ENCODE results near the gene SMIM15. TPM values are rescaled to one million over a fixed set of nuclear protein-coding genes. Genes with fewer than 3 reads are reported as not detected.
"Not testable (repeated sequence)": the region's sequence is repeated elsewhere in the genome, so short reads cannot be mapped to it uniquely, and the experiment has no call there.

Gene SMIM15
- total and polyA plus RNA-seq, 2 donors (not counting 1 experiment from before 2014, with no cell fraction given) = 5.7 to 29.8 TPM

GRCh38 chr5:61200582-61201155, 38.4 kb upstream of the SMIM15 start:
- Histone ChIP-seq H3K9ac (ENCODE audit: low read length) (no peak overlapping the region), H2AFZ (ENCODE audit: insufficient read depth, low read depth, low read length, poor library complexity, severe bottlenecking) (no peak overlapping the region), H3K36me3 (replicated peaks in 1 of 2; ENCODE audit: control extremely low read depth in 1 of 2, control insufficient read depth in 1 of 2, extremely low read depth in 1 of 2, insufficient read depth in 2 of 2, low read length in 1 of 2) (no peaks in the 10 kb centered on the region), H3K79me2 (ENCODE audit: control insufficient read depth, insufficient read depth, low read length) (no peaks in the 10 kb centered on the region), H3K27me3 (replicated peaks in 1 of 4; ENCODE audit: control extremely low read depth in 1 of 4, control insufficient read depth in 3 of 4, insufficient read depth in 4 of 4, low read length in 3 of 4) (peaks cover 0 to 6% (median 2%) of the 10 kb centered on the region in 4 experiments), H3K27ac (ENCODE audit: low read length in 2 of 2) (no peak overlapping the region), H3K4me2 (replicated peaks; ENCODE audit: low read depth, low read length, poor library complexity, severe bottlenecking) (no peak overlapping the region), H4K20me1 (ENCODE audit: control insufficient read depth, insufficient read depth, low read length, poor library complexity, severe bottlenecking) (no peaks in the 10 kb centered on the region), H3K4me3 (ENCODE audit: control extremely low read depth in 1 of 5, extremely low read depth in 1 of 5, insufficient read depth in 1 of 5, low read depth in 2 of 5, low read length in 4 of 5) (no peak overlapping the region), H3K9me3 (ENCODE audit: control extremely low read depth in 1 of 3, control insufficient read depth in 2 of 3, insufficient read depth in 1 of 3, low read length in 2 of 3) (peaks cover 0 to 9% (median 0%) of the 10 kb centered on the region in 3 donors), H3K4me1 (ENCODE audit: control insufficient read depth in 2 of 2, insufficient read depth in 2 of 2, low read length in 2 of 2) (no peaks in the 10 kb centered on the region)
- Mint-ChIP-seq H3K27ac (no peak overlapping the region), H3K4me1 (no peaks in the 10 kb centered on the region), H3K4me3 (no peak overlapping the region), H3K27me3 (peaks cover 32% of the 10 kb centered on the region), H3K9me3 (ENCODE audit: insufficient read depth) (peaks cover 8% of the 10 kb centered on the region)
- ChIA-PET POLR2A (no interaction called here), CTCF (interaction anchor here (1.1 kb wide), 1 partner anchor 458 kb away, joined by 3 read pairs; no protein-coding TSS in a partner anchor)
- ATAC-seq (ENCODE audit: low read depth) (no peak), DNase-seq (no peak)
- WGBS (ENCODE audit: insufficient coverage) = 86% methylated on average over 8 of the region's 8 CpGs
- TF ChIP-seq CTCF (IDR thresholded peaks at IDR 0.05) (no peak), EZH2 (IDR thresholded peaks at IDR 0.05; ENCODE audit: borderline replicate concordance, insufficient read depth, low read depth, low read length, poor library complexity, severe bottlenecking) (no peak)
- intact Hi-C loops (cut with micrococcal nuclease) = no loop called here

- Histone ChIP-seq H3K9ac (ENCODE audit: low read length) (no peak overlapping the region), H3K27ac (ENCODE audit: low read length in 2 of 2) (no peak overlapping the region), H3K4me3 (ENCODE audit: control extremely low read depth in 1 of 5, extremely low read depth in 1 of 5, insufficient read depth in 1 of 5, low read depth in 2 of 5, low read length in 4 of 5) (no peak overlapping the region), H3K79me2 (ENCODE audit: control insufficient read depth, insufficient read depth, low read length) (no peaks in the 10 kb centered on the region), H3K4me2 (replicated peaks; ENCODE audit: low read depth, low read length, poor library complexity, severe bottlenecking) (no peak overlapping the region), H3K9me3 (ENCODE audit: control extremely low read depth in 1 of 3, control insufficient read depth in 2 of 3, insufficient read depth in 1 of 3, low read length in 2 of 3) (peaks cover 0 to 5% (median 0%) of the 10 kb centered on the region in 3 donors), H3K4me1 (ENCODE audit: control insufficient read depth in 2 of 2, insufficient read depth in 2 of 2, low read length in 2 of 2) (no peaks in the 10 kb centered on the region), H3K36me3 (replicated peaks in 1 of 2; ENCODE audit: control extremely low read depth in 1 of 2, control insufficient read depth in 1 of 2, extremely low read depth in 1 of 2, insufficient read depth in 2 of 2, low read length in 1 of 2) (no peaks in the 10 kb centered on the region), H3K27me3 (replicated peaks in 1 of 4; ENCODE audit: control extremely low read depth in 1 of 4, control insufficient read depth in 3 of 4, insufficient read depth in 4 of 4, low read length in 3 of 4) (peaks cover 0 to 6% (median 2%) of the 10 kb centered on the region in 4 experiments), H4K20me1 (ENCODE audit: control insufficient read depth, insufficient read depth, low read length, poor library complexity, severe bottlenecking) (no peaks in the 10 kb centered on the region), H2AFZ (ENCODE audit: insufficient read depth, low read depth, low read length, poor library complexity, severe bottlenecking) (no peak overlapping the region)
- no CpG with 5 or more reads among the region's 2 CpGs for WGBS (ENCODE audit: insufficient coverage)
- intact Hi-C loops (cut with micrococcal nuclease) = no loop called here
- Mint-ChIP-seq H3K27ac (no peak overlapping the region), H3K9me3 (ENCODE audit: insufficient read depth) (peaks cover 6% of the 10 kb centered on the region), H3K27me3 (peaks cover 33% of the 10 kb centered on the region), H3K4me1 (no peaks in the 10 kb centered on the region), H3K4me3 (no peak overlapping the region)
- DNase-seq (no peak), ATAC-seq (ENCODE audit: low read depth) (no peak)
- ChIA-PET CTCF (no interaction called here), POLR2A (no interaction called here)
- TF ChIP-seq CTCF (IDR thresholded peaks at IDR 0.05) (no peak), EZH2 (IDR thresholded peaks at IDR 0.05; ENCODE audit: borderline replicate concordance, insufficient read depth, low read depth, low read length, poor library complexity, severe bottlenecking) (no peak)
Measured at GRCh38 chr5:61198606-61199005, 36.3 kb upstream of the SMIM15 start.

GRCh38 chr5:61187826-61188225, 25.6 kb upstream of the SMIM15 start:
- Mint-ChIP-seq H3K27me3 (peaks cover 15% of the 10 kb centered on the region), H3K4me1 (peaks cover 11% of the 10 kb centered on the region)
- H3K27ac Mint-ChIP-seq; CTCF ChIA-PET; H3K4me3 Mint-ChIP-seq; H3K27ac ChIP-seq (ENCODE audit: low read length in 2 of 2); H3K36me3 ChIP-seq (replicated peaks in 1 of 2; ENCODE audit: control extremely low read depth in 1 of 2, control insufficient read depth in 1 of 2, extremely low read depth in 1 of 2, insufficient read depth in 2 of 2, low read length in 1 of 2); H3K9me3 Mint-ChIP-seq (ENCODE audit: insufficient read depth); H3K9ac ChIP-seq (ENCODE audit: low read length); POLR2A ChIA-PET; H3K4me2 ChIP-seq (replicated peaks; ENCODE audit: low read depth, low read length, poor library complexity, severe bottlenecking); DNase-seq; H3K9me3 ChIP-seq (ENCODE audit: control extremely low read depth in 1 of 3, control insufficient read depth in 2 of 3, insufficient read depth in 1 of 3, low read length in 2 of 3); H2AFZ ChIP-seq (ENCODE audit: insufficient read depth, low read depth, low read length, poor library complexity, severe bottlenecking); intact Hi-C loops (cut with micrococcal nuclease); H3K4me1 ChIP-seq (ENCODE audit: control insufficient read depth in 2 of 2, insufficient read depth in 2 of 2, low read length in 2 of 2); H3K79me2 ChIP-seq (ENCODE audit: control insufficient read depth, insufficient read depth, low read length); ATAC-seq (ENCODE audit: low read depth); H3K27me3 ChIP-seq (replicated peaks in 1 of 4; ENCODE audit: control extremely low read depth in 1 of 4, control insufficient read depth in 3 of 4, insufficient read depth in 4 of 4, low read length in 3 of 4); H3K4me3 ChIP-seq (ENCODE audit: control extremely low read depth in 1 of 5, extremely low read depth in 1 of 5, insufficient read depth in 1 of 5, low read depth in 2 of 5, low read length in 4 of 5); H4K20me1 ChIP-seq (ENCODE audit: control insufficient read depth, insufficient read depth, low read length, poor library complexity, severe bottlenecking): not testable (repeated sequence)
- 100% methylated on average over 2 of the region's 2 CpGs for WGBS (ENCODE audit: insufficient coverage)

Data from B cell (primary cell).